ENCODE data around the gene KHDC3L.
A peak's percentile ranks its signal among the peaks of the same experiment; 100 is the strongest.
"Not testable (repeated sequence)": the region's sequence is repeated elsewhere in the genome, so short reads cannot be mapped to it uniquely, and the experiment has no call there.

KHDC3L gene

GRCh38 chr6:73371984-73372383 is 9.5 kb downstream of the KHDC3L start:
- no peak for DNase-seq

DNA sequence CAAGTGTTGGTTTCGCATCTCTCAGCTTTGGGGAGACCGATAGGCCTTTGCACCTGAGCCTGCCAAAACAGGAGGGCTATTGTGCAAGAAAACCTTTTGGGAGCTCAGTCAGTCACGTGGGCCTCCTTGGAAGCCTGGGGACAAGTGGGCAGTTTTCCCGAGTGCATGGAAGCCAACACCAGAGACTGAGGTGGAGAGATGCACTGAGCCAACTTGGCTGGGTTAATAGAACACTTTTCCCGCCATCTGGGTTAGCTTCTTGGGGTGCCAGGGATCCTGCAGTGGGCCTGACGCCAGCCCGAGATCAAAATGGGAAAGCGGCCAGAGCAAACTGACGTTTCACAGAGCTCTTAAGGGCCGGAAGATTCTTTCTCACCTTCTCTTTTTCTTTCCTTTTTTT is 10.1 kb downstream of the KHDC3L start:
- no peak for DNase-seq

DNA sequence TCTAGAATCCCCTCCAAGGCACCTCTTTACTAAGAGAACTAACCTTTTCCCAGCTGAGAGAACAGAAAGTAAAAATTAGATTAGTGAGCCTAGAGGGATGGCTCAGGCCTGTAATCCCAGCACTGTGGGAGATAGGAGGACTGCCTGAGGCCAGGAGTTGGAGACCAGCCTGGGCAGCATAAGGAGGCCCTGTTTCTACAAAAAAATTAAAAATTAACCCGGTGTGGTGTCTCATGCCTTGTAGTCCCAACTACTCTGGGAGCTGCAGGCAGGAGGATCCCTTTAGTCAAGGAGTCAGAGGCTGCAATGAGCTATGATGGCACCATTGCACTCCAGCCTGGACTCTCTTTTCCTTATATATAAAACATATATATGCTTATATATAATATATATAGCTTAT is 12.8 kb downstream of the KHDC3L start:
- no peak for DNase-seq

GRCh38 chr6:73377225-73377624 is 14.8 kb downstream of the KHDC3L start:
- DNase-seq, result no peak

DNA sequence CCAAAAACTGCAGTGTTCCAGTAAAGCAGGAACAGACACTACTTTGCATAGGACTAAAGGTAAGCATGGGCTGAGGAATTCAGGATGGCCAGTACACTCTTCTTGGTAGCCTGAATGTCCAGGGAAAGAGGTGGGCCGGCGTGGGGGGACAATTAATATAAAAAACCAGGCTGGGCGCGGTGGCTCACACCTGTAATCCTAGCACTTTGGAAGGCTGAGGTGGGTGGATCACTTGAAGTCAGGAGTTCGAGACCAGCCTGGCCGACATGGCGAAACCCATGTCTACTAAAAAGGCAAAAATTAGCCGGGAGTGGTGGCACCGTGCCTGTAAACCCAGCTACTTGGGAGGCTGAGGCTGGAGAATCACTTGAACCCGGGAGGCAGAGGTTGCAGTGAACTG is 19.1 kb downstream of the KHDC3L start:
- not testable (repeated sequence) for DNase-seq

- DNase-seq, result no peak
These were observed 20.1 kb downstream of the KHDC3L start for GRCh38 chr6:73382462-73383113.

DNA sequence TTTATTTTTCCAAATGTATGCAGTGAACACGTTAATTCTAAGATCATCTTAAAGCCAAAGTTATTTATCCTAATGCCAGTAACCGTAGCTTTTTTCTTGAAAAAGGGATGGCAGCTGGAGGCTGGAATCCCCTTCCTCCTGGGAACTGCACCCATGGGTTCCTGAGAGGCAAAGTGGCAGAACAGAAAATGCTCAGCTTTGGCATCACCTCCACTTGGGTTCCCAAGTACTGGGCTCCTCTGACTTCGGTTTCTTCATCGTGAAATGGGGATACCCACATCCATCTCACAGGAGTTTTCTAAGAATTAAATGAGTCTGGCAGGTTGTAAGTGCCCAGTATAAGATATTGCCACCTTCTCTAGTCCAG is 26.0 kb downstream of the KHDC3L start:
- DNase-seq, result no peak

GRCh38 chr6:73388800-73389512 is 26.5 kb downstream of the KHDC3L start:
- DNase-seq, result no peak

DNA sequence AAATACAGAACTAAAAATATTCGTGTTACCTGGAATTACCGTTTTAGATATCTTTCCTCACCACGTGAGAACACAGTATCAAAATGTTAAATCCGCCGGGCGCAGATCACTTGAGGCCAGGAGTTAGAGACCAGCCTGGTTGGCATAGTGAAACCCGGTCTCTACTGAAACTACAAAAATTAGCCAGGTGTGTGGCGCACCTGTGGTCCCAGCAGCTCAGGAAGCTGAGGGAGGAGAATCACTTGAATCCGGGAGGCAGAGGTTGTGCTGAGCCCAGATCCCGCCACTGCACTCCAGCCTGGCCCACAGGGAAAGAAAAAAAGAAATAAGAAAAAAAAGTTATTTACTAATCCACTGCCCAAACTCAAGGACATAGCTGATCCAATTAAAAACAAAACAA is 27.4 kb downstream of the KHDC3L start:
- DNase-seq, result no peak

DNA sequence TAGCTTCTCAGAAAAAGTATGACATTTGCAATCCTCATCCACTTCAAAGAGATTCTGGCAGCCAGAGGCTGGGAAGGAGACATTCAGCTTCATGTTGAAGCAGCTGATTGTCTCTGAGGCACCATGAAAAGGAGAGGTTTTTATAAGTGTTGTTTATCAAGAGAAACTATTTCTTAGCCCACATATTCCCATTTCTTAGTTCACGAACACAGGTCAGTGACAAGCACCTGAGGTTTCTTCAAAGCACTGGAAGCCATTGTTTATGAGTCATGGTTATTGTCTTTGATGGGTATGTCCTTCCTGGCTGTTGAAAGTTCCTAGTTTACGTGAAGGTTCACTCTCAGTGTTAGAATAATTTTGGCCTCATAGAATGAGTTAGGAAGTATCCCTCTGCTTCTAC is 29.2 kb downstream of the KHDC3L start:
- no peak for DNase-seq

DNA sequence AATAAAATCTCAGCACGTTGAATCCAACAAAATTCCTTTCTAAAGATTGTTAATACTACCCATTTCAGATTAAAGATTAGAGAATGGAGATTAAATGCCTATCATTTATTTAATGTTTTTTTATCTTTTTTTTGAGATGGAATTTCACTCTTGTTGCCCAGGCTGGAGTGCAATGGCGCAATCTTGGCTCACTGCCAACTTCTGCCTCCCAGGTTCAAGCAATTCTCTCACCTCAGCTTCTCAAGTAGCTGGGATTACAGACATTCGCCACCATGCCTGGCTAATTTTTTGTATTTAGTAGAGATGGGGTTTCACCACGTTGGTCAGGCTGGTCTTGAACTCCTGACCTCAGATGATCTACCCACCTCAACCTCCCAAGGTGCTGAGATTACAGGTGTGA is 29.7 kb downstream of the KHDC3L start:
- DNase-seq, result not testable (repeated sequence)

GRCh38 chr6:73393278-73393677 is 30.8 kb downstream of the KHDC3L start:
- no peak for DNase-seq

DNA sequence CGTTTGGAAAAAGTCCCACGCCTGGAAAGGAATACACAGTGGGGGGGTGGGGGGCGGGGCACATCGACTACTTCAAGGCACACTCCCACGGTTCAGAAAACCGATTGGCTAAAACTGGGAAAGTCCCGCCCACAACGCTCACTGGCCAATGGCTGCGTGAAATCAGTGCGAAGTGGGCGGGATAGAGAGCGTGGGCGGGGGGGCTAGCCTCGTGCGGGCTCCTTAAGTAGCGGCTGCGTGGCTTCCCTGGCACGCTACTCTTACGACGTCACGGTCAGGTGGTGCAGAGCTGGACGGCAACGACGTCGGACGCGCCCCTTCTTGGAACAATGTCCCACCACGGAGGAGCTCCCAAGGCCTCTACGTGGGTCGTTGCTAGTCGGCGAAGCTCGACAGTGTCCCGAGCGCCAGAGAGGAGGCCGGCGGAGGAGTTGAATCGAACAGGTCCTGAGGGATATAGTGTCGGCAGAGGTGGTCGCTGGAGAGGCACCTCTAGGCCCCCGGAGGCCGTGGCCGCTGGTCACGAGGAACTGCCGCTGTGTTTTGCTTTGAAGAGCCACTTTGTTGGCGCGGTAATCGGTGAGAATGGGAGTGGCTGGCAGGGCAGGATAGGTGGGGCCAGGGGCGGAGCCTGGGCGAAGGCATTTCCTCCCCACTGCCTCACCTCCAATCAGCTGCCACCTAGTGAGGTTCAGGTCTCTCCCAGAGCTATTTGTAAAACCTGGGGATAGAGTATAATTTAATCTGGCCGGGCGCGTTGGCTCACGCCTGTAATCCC is 32.3 kb downstream of the KHDC3L start, which contains the start of gene DDX43:
Gene DDX43 (plus strand): TSS at position 252 of the 778 bp plus-strand sequence. CDS start 78 bp downstream, at position 330.
- peak; percentile 72 for DNase-seq

GRCh38 chr6:73395875-73396274 is 33.4 kb downstream of the KHDC3L start:
- DNase-seq, result no peak

DNA sequence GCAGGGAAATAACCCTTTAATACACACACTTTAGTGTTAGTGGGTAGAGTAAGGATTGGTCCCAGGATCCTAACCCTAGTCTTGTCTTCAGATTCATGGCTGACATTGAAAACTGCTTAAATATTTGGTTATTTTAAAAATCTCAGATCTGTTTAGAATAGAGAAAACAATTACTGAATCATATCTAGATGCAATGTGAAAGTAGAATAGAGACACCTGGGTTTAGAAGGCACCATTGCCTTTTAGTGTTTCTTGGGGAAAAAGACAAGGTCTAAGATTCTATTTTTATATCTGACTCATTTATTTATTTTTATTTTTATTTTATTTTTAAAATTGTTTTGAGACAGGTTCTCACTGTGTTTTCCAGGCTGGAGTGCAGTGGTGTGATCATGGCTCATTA is 38.2 kb downstream of the KHDC3L start:
- no peak for DNase-seq

- no peak for DNase-seq
These were observed 46.9 kb downstream of the KHDC3L start for GRCh38 chr6:73409395-73409794.

- DNase-seq, result no peak
These were observed 50.6 kb downstream of the KHDC3L start for GRCh38 chr6:73413102-73413501.
